GDM1 (cell line): ENCODE measurements around the gene FECH.
"Not testable (repeated sequence)": the region's sequence is repeated elsewhere in the genome, so short reads cannot be mapped to it uniquely, and the experiment has no call there.

ENCODE experiments used
- DNase-seq: peaks from one replicate; lab custom pipeline; 2025; lab: John Stamatoyannopoulos, UW

Gene FECH

DNA sequence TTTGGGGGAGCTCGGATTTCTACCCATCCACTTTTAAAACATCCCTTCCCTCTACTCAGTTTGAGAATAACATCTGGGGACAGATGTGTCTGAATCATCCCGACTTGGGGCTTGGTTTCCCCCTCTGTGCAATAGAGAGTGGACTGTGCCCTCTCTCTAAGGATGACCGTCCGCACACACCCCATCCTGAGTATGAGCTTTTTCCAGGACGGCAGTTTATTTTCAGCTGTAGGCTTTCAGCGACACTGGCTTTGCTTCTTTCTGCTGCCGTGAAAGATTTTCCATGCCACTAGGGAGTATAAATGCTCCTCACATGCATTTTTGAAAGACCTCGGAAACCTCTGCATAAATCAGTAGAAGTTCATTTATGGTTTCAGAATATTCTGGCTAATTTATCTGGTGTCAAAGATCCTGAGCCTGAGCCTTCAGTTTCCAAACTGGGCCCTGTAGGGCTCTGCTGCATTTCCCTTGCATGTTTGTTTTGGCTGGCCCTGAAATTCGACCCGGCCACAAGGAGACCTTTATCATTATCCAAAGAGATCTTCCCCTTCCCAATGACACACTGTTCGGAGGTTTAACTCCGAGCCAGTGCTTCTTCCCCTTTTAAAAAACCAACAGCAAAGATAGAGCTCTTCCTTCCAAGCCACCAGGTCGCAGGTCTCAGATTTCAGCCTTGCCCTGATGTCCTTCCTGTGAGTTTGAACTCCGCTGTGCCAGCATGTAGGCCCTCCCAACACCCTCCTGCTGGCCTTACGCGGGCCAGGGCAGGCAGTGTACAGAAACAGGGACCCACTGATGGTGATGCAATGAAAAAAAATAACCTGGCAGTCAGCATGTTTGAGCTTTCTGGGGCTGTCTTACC, 53.3 kb downstream of the FECH start:
- no peak for DNase-seq

DNA sequence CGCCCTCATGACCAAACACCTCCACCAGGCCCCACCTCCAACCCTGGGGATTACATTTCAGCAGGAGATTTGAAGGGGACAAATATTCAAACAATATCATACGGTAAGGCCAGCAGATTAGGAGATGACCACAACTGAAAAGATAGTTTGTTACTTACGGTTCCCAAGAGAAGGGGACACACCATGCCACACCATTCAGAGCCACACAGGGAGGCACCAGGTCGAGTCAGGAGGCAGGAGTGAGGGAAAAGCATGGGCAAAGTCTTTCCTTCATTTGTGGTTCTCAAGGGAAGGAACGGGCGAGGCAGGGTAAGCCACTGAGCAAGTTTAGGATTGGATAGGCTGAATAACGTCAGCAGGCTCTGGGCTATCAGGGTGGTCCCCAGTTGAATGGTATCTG, 57.4 kb downstream of the FECH start:
- no peak for DNase-seq

DNA sequence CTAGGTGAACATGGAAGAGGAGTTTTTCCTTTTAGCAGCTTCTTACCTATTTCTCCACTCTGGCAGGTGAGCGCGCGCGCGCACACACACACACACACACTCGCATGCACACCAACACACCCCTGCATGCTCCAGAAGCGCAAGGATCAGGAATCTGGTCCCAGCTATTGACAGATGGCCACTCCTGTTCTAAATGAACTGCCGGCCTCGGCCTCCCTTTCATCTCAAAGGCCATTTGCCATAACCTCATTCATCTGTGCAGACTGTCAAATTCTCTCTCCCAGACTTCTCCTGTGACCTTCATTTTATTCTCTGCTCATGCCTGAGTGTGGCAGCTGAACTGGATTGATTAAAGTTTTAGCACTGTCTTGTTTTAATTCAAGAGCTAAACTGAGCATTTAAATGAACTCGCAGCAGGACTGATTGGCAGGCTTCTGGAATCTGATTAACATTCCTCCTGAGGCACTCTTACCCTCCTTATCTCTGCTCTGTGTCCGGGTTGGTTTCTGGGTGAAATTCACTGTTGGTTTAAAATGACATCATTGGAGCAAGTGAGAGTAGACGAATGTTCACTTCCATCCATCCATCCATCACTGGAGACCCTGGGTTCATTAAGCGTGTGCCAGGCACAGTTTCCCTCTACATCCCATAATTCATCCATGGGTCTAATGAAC, 58.8 kb downstream of the FECH start:
- DNase-seq = no peak

DNA sequence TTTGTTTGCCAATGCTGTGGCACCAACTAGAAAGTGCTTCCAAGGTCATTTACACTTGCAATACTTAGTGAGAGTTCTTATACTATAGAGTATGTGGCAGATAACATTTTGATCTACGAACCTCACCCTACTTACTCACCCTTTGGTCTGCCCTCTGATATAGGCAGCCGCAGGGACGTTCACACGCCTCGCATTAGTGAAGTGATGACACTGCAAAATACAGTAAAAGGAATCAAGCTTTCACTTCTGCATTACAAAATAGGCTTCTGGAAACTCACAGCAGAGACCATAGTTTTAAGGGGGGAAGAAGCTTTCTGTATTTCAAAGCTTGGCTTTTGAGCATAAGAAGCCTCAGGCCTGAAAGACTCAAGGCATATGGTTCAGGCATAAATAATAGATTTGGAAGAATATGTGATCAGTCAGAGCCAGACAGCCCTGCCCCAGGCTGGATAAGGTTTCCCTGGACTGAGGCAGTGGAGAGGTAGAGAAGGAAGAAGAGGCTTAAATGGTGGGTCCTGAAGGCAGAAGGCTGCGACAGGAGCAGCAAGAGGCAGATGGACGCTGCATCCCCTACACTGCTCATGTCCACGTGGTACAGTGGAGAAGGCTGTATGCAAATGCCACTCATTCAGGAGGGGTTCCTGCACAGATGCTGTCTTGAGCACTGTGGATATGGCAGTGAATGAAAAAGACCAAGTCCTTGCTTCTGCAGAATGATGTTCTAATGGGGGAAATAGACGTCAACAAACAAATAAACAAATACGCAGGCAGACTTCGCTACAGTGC, 63.1 kb downstream of the FECH start:
- DNase-seq = peak; percentile 18

DNA sequence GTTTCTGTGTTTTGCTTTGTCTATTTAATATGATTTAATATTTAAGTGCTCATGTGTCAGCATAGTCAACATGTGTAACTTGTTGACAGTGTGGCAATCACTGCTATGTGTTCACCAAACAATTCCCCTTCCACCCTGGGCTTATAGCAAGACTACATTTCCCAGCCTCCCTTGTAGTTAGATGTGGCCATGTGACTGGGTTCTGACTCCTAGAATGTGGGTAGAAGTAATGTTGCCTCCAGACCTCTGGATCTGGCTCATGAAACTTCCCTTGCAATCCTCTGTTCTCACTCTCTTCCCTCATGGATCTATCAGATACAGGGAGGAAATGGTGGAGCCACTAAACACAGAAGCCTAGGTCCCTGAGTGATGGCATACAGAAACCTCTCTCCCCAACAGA, 64.2 kb downstream of the FECH start:
- not testable (repeated sequence) for DNase-seq

DNA sequence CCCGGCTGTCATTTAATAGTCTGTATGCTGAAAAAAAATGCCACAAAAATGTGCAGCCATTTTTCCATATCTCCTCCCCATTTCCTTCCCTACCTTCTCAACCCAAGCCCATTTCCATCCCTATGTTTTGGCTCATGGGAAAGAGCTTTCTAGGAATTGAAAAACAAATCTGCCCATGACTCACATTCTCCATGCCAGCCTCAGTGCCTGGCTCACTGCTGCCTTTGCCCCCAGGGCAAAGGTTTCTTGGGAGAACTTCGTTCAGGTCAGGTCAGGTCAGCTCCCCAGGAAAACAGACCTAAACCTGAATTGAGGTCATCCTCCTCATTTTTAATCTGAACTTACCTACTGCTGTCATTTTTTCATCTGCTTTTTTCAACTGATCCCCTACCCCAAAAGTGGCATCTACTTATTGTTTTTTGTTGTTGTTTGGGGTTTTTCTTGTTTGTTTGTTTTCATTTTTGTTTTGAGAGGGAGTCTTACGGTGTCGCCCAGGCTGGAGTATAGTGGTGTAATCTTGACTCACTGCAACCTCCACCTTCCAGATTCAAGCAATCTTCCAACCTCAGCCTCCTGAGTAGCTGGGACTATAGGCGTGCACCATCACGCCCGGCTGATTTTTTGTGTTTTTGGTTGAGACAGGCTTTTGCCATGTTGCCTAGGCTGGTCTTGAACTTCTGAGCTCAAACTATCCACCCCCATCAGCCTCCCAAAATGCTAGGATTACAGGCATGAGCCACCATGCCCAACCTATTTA, 66.7 kb downstream of the FECH start:
- DNase-seq = no peak

DNA sequence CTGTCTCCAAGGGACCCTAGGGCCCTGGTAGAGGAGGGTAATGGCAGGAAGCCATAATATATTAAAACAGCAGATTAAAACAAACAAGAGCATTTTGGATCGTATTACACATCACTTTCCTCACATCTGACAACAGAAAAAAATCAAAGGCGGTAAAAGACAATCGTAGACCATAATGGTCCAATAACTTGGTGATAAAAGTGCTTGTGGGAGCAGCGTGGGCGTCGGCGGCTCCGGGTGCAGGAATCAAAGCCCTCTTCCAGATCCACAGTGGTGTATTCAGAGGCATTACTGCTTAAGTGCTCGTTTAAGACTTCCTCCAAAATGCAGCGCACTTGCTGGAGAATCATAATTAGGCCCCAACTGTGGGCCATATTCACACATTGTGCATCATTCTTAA, 68.0 kb downstream of the FECH start:
- no peak for DNase-seq

DNA sequence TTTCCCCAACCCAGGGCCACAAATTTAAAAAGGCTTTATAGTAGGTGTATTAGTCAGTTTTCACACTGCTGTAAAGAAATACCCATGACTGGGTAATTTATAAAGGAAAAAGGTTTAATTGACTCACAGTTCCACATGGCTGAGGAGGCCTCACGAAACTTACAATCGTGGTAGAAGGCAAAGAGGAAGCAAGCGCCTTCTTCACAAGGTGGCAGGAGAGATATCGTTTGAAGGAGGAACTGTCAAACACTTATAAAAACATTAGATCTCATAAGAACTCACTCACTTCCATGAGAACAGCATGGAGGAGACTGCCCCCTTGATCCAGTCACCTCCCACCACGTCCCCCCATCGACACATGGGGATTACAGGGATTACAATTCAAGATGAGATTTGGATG, 70.4 kb downstream of the FECH start:
- DNase-seq = peak; percentile 50

DNA sequence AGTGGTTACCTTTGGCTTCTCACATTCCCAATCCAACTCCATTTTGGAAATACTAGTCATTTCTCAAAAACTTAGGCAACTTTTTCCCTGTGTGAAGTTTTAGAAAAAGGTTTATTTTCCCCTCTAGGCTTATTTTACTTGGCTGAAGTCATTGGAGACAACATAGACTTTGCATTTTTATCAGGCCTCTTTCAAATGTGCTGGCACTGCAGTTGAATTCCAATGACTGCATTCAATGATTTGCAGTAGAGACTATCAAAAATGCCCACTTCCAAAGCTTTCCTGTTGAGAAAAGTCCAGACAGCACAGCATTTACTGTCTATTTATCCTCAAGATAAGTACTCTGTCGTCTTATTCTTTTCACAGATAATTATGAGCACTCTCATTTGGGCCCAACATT, 81.3 kb downstream of the FECH start:
- no peak for DNase-seq

DNA sequence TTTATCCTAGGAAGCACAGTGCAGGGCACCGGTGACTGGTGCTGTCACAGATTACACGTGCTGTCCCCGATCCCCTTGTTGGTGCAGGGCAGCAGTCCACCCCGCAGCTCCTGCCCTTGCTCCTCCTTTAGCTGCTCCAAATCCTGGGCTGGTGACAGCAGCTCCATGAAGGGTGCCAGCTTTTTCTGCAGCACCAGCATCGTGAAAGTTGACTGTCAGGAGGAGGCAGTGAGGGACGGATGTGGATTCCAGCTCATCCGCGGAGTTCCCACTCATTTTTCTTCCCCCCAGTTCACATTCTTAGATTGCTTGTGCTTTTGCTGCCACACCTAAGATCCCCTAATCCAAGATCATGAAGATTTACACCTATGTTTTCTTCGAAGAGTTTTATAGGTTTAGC, 83.9 kb downstream of the FECH start:
- DNase-seq = no peak

DNA sequence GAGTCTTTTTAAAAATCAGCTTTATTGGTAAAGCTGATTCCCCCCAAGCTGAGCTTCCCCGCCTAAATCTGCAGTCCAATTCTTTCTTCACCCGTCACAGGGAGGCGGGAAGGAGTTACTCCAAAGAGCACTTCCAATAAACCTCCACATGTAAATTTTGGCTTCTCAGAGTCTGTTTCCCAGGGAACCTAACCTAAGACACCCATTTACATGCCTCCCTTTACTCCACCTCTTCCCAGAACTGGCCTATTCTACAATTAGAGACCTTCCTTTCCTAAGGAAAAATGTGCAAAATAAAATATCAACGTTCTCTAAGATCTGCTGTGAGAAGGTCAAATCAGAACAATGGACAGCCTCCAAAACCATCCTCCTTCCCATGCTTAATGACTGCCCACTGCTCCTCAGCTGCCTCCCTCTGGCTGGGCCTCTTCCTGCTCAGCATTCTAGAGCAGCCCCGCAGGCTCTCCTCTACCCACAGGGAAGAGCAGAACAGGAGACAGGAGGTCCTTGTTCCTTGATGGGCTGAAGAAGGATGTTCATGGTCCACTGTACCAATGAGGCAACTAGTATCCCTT, 87.7 kb downstream of the FECH start:
- no peak for DNase-seq
